Vagina (tissue), 2 donors: ENCODE data around the gene GPR155.

Experiments used
- POLR2AphosphoS5 ChIP-seq, 2 donors: sonication (generic); formaldehyde crosslinking; IDR thresholded peaks; one replicate each; pipeline ENCODE4 v1.9.0; 2017; ENCODE audit warnings: antibody characterized with exemption in 2 of 2, mild to moderate bottlenecking in 2 of 2, low read depth in 1 of 2; ENCODE audit not compliant: insufficient read depth in 1 of 2
- TF ChIP-seq, protein P1 (sequence below), 3 experiments: fragments of 450-650 bp in 2 of 3; fragments of 200-600 bp in 1 of 3; sonication (generic) in 1 of 3; IDR thresholded peaks; one replicate each; pipeline ENCODE4 v1.5.1; 2017 to 2019; ENCODE audit warnings: antibody characterized with exemption in 3 of 3, mild to moderate bottlenecking in 2 of 3, moderate library complexity in 2 of 3

DNA sequence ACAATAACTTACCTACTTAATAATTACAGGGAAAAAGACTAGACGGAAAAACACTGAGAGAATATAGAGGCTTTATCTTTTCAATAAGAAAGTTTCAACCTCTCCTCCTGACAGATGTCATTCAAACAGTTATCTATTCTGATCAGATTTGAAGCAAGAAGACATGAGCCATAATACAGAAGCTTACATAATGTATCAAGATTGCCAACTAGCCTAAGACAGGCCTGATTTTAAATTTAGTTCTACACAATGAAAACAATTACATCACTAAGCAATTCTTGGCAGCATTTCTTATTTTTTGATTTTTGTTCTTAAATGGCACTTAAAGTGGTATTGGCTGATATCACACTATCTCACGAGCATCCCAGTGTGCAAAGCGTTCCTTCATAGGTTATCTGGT lies 41.6 kb downstream of the GPR155 start:
- TF ChIP-seq, protein P1, sequence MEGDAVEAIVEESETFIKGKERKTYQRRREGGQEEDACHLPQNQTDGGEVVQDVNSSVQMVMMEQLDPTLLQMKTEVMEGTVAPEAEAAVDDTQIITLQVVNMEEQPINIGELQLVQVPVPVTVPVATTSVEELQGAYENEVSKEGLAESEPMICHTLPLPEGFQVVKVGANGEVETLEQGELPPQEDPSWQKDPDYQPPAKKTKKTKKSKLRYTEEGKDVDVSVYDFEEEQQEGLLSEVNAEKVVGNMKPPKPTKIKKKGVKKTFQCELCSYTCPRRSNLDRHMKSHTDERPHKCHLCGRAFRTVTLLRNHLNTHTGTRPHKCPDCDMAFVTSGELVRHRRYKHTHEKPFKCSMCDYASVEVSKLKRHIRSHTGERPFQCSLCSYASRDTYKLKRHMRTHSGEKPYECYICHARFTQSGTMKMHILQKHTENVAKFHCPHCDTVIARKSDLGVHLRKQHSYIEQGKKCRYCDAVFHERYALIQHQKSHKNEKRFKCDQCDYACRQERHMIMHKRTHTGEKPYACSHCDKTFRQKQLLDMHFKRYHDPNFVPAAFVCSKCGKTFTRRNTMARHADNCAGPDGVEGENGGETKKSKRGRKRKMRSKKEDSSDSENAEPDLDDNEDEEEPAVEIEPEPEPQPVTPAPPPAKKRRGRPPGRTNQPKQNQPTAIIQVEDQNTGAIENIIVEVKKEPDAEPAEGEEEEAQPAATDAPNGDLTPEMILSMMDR (IDR thresholded peaks at IDR 0.05): no peak
- TF ChIP-seq POLR2AphosphoS5 (IDR thresholded peaks at IDR 0.05; ENCODE audit: insufficient read depth in 1 of 2, low read depth in 1 of 2): no peak
